HG02610 (cell line): ENCODE measurements around the gene ARHGAP35.
A peak's percentile ranks its signal among the peaks of the same experiment; 100 is the strongest.
"Not testable (repeated sequence)": the region's sequence is repeated elsewhere in the genome, so short reads cannot be mapped to it uniquely, and the experiment has no call there.

ENCODE experiments used
- ATAC-seq: cut with Tn5 transposase; IDR thresholded peaks from one replicate; pipeline ENCODE4 v1.9.1; 2021; ENCODE audit warnings: mild to moderate bottlenecking, moderate library complexity; ENCODE audit not compliant: unreplicated experiment

Gene ARHGAP35

DNA sequence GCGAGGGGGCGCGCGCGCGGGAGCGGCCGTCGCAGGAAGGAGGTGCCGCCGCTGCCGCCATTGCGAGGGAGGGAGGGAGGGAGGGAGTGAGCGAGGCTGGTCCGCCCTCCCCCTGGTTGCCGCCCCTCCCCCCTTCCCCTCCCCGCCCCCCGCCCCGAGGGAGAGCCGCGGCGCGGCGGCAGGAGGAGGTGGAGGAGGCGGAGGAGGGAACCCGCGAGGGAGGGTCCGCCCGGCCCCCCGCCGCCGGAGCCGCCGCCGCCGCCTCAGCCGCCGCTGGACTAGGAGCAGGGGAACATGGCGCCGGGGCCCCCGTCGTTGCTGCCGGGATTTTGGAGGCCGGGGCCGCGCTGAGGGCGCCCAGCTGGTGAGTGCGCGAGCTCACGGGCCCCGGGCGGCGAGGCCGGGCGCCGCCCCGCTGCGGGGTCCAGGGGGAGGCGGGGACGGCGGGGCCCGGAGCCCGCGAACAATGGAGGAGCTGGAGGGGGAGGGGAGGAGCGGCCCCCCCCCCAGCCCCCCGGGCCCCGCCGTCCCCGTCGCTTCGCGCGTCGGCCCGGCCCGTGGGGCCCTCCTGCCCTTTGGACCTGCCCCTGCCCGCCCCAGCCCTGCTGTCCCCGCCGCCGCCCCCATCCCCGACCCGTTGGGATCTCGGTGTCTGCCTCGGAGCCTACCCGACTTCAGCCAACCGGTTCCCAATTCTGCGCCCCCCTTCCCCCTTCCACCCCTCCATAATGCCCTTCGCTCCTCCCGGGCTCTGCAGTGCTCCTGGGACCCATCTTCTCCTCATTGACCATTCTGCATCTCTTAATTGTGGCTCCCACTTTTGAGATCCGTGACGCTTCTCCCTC is at the start of gene ARHGAP35:
ARHGAP35 (plus strand) TSS at position 152 of the 845 bp plus-strand sequence. CDS start 57,679 bp downstream, outside the sequence.
- ATAC-seq, result peak; percentile 1

DNA sequence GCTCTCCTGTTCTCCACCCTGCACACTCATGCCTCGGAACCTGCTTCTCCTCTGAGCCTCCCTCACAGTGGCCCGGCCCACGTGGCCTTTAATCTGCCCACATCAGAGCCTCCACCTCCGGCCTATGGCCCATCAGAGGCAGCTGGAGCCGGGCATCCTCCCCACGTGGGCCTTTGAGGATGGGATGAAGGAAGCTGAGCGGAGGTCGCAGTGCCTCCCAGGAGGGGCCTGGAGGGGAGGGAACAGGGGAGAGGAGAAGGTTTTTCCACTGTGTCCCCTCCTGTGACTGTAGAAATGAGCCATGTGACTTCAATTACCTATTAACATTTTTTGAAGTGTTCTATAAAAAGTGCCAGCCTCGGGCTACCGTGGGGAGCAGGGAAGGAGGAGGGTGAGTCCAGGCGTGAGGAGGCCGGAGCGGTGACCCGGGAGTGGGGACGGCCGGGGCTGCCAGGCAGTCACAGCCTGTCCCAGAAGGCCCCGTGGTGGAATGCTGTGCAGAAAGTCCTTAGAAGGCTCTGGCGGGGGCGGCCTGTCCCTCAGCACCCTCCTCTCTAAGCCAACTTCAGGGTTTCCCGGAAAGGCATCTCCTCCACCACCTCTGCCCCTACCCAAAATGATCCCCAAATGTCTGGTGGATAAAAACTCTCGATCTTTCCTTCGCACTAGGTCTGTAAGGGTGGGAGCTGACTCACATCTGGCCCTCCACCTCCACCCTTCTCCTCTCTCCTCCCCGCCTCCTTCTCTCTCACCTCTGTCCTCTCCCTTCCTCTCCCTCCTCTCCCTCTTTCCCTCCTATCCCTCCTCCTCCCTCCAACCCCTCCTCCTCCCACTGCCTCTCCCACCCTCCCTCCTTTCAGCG is 47.6 kb upstream of the ARHGAP35 start:
- ATAC-seq, result no peak

DNA sequence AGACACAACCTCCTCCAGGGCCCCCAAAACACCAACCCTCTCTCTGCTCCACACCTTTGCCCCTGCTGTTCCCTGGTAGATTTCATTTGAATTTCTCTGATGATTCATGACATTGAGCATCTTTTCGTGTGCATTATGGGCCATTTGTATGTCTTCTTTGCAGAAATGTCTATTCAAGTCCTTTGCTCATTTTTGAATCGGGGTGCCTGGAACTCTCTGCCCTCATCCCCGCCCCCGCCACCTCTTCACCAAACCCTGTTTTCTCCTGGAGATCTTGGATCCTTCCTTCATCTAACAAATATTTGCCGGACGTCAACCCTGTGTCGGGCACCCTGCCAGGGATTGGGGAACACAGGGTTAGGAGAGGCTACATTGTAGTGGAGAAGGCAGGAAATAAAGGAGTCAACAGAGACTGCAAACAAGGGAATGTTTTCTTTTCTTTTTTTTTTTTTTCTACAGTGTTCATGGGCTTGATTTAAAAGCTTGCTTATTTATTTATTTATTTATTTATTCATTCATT is 46.9 kb upstream of the ARHGAP35 start:
- ATAC-seq, result no peak

DNA sequence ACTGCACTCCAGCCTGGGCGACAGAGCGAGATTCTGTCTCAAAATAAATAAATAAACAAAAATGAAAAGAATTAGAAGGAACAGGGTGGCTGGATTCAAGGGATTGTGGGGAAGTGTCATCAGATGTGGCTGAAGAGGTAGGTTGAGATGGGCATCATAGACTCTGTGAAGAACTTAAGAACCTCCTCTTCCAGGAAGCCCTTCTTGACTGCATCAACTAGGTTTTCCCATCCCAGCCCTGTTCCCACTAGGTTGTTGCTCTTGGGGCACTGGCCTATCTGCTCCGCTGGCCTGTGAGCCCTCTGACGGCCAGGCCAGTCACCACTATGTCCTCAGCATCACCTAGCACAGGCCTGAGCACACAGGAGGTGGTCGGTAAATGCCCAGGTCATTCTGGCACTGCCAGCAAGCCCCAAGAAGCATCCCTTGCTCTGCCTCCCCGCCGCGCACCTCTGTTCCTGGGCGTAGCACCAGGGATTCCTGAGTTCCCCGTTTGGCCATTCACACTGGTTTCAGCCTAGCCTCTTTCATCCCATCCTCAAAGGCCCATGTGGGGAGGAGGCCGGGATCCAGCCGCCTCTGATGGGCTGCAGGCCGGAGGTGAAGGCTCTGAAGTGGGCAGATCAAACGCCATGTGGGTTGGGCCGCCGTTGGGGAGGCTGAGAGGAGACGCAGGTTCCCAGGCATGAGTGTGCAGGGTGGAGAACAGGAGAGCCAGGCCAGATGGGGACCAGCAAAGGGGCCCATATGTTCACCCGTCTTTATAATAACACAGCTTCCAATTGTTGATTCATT is 44.8 kb upstream of the ARHGAP35 start:
- no peak for ATAC-seq

DNA sequence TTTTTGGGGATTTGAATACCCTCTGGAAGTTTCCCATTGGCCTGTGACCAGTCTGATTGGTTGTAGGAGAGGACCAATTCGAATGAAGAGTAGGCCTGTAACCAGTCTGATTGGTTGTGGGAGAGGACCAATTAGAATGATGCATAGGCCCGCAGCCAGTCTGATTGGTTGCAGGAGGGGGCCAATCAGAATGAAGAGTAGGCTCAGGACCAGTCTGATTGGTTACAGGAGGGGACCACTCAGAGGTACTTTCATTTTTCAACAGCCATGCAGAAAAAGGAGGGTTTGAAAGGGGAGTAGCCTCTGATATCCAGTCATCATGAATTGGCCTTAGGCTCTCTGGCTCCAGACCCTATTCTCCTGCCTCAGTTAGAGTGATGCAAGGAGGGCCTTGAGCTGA is 42.0 kb upstream of the ARHGAP35 start:
- ATAC-seq, result no peak

- ATAC-seq, result no peak
These were observed 39.0 kb upstream of the ARHGAP35 start for GRCh38 chr19:46821512-46822409.

- not testable (repeated sequence) for ATAC-seq
These were observed 38.4 kb upstream of the ARHGAP35 start for GRCh38 chr19:46822410-46822787.

- ATAC-seq, result no peak
These were observed 37.7 kb upstream of the ARHGAP35 start for GRCh38 chr19:46823049-46823448.

DNA sequence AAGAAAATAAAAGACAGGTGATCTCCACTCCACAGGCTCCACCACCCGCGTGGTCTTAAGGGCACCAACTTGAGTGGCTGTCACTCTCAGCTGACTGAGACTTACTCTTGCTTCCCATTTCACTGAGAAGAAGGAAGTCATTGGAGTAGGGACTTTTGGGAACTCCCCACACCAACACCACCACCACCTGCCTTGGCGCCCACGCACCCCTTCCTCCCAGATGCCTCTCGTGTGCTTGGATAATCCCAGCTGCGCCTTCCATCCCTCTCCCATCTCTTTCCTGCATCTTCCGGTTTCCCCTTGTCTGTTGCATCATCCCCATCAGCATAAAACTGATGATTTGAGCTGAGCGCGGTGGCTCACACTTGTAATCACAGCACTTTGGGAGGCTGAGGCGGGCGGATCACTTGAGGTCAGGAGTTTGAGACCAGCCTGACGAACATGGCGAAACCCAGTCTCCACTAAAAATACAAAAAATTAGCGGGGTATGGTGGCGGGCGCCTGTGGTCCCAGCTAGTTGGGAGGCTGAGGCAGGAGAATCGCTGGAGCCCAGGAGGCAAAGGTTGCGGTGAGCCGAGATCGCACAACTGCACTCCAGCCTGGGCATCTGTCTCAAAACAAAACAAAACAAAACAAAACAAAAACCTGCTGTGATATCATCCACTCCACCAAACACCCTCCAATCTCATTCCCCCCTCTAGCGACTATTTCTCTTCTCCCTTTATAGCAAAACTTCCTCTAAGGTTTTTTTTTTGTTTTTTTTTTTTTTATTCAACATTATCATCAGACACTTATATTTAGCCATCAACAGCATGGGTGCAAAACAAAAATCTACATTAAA is 35.7 kb upstream of the ARHGAP35 start:
- ATAC-seq, result peak; percentile 11

GRCh38 chr19:46825731-46826055 is 35.1 kb upstream of the ARHGAP35 start:
- ATAC-seq, result no peak

DNA sequence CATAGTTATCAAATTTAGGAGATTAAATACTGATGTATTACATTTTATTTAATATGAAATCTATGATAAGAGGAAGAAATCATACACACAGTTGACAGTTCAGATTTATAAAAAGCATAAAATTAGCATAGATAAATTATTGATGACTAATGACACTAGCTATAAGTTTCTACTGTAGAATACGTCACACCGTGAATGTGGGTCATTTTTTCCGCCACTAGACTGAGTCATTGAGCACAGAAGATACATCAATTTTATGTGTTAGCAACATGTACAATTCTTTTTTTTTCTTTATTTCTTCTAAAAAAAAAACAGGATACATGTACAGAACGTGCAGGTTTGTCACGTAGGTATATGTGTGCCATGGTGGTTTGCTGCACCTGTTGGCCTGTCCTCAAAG is 32.3 kb upstream of the ARHGAP35 start:
- no peak for ATAC-seq

- no peak for ATAC-seq
These were observed 29.9 kb upstream of the ARHGAP35 start for GRCh38 chr19:46830864-46831263.

DNA sequence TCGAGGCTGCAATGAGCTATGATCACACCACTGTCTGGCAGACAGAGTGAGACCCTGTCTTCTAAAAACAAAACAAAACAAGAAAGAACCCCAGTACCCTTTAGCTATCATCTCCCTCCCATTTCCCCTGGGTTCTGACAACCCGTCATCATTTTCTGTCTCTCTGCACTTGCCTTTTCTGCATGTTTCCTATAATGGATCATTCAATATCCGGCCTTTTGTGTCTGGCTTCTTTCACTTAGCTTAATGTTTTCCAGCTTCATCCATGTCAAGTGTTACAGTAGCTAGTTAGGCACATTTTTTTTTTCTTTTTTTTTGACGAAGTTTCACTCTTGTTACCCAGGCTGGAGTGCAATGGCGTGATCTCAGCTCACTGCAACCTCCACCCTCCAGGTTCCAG is 26.7 kb upstream of the ARHGAP35 start:
- ATAC-seq, result no peak

DNA sequence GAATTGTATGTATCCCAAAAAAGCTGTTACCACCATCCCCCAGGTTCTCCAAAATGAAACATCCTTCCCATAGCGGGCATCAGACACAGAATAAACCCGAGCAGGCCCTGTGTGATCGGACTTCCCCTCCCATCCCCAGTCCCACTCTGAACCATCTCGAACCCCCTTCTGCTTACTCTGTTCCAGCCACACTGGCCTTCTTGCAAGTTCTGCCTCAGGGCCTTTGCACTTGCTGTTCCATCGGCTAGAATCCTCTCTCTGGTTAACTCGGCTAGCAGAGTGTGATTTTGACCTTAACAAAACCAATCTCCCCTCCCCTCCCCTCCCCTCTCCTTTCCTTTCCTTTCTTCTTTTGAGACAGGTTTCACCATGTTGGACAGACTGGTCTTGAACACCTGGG is 25.8 kb upstream of the ARHGAP35 start:
- no peak for ATAC-seq

DNA sequence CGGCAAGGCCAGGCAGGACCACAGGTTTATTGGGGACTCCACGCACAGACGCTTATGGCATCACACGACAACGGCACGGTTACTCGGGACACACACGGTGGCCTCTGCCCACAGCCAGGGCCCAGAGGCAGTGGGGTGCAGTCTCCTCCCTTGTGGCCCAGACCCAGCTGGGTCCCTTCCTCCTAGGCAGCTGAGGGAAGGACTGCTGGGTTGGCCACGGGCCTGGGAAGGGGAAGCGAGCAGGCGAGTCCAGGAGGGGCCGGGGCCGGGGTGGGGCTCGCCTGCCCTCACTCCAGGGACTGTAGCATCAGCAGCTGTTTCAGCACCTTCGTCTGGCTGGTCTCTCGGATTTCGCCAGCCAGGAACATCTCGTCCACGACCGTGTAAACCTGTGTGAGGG is 22.6 kb upstream of the ARHGAP35 start:
- ATAC-seq, result no peak

DNA sequence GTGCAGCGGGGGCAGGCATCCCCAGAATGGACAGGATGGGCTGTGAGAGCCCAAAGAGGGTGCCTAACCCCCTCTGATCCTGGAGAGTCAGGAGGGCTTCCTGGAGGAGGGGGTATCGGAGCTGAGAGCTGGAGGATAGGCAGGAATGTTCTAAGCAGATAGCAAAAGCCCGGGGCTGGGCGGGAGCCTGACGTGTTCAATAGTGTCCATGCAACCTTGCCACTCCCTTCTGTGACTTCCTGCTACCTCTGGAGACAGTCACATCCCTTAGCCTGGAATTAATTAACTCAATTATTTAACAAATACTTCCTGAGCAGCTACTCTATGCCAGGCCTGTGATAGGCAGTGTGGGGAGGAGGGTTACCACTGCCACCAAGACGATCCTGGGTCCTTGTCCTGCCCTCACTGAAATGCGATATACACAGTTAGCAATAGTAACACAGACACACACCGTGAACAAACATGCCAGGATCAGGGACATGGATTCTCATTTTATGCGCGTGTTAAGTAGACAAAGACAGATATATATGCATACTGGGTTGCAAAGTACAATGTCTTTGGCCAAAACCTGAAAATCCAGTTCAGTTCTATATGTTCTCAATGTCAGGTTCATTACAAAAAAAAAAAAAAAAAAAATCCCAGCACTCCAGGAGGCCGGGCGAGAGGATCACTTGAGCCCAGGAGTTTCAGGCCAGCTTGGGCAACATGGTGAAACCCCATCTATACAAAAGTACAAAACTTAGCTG is 20.9 kb upstream of the ARHGAP35 start:
- ATAC-seq, result no peak

DNA sequence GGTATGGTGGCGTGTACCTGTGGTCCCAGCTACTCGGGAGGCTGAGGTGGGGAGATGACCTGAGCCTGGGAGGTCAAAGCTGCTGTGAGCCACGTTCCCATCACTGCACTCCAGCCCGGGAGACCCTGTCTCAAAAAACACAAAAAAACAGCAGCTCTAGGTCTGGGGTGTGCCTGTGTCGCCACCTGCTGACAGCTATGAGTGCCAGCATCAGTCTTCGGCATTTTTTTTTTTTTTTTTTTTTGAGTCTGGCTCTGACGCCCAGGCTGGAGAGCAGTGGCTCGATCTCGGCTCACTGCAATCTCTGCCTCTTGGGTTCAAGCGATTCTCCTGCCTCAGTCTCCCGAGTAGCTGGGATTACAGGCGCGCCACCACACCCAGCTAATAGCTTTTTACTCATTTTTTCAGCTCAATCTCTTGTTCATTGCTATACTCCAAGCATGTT is 20.3 kb upstream of the ARHGAP35 start:
- no peak for ATAC-seq

- no peak for ATAC-seq
These were observed 19.2 kb upstream of the ARHGAP35 start for GRCh38 chr19:46841458-46842083.
